GM23338 (cell line): ENCODE measurements around the gene HLA-DPA1. TPM values are rescaled to one million over a fixed set of nuclear protein-coding genes. Genes with fewer than 3 reads are reported as not detected.

Experiments
- ATAC-seq: fragments of 200-7000 bp; cut with Tn5 transposase; 3 replicates; pipeline ENCODE4 v1.9.1; 2020
- DNase-seq: peaks from one replicate; pipeline ENCODE4 v3.0.0-alpha.2; 2015; ENCODE audit warnings: low spot score
- H2AFZ ChIP-seq: fragments of 200-600 bp; sonication (generic); 2 replicates; pipeline ENCODE4 v1.8.0; 2016; ENCODE audit warnings: antibody characterized with exemption, mild to moderate bottlenecking, moderate library complexity
- H3F3A ChIP-seq: fragments of 200-600 bp; sonication (generic); replicated peaks from 2 replicates; pipeline ENCODE4 v1.8.0; 2017; ENCODE audit warnings: antibody characterized with exemption, mixed run types, low read depth
- H3K27ac ChIP-seq: fragments of 200-600 bp; sonication (generic); 2 replicates; pipeline ENCODE4 v1.6.1; 2016; ENCODE audit warnings: low read depth
- H3K27me3 ChIP-seq: fragments of 200-600 bp; sonication (generic); 2 replicates; pipeline ENCODE4 v1.8.0; 2016; ENCODE audit warnings: mild to moderate bottlenecking, mixed run types, moderate library complexity; ENCODE audit not compliant: insufficient read depth
- H3K36me3 ChIP-seq: fragments of 200-600 bp; sonication (generic); 2 replicates; pipeline ENCODE4 v1.8.0; 2016; ENCODE audit warnings: mild to moderate bottlenecking; ENCODE audit not compliant: insufficient read depth
- H3K4me1 ChIP-seq: fragments of 200-600 bp; sonication (generic); 2 replicates; pipeline ENCODE4 v1.8.0; 2016; ENCODE audit warnings: mild to moderate bottlenecking, moderate library complexity; ENCODE audit not compliant: insufficient read depth
- H3K4me2 ChIP-seq: fragments of 200-600 bp; sonication (generic); 2 replicates; pipeline ENCODE4 v1.7.1; 2017; ENCODE audit warnings: mixed run types
- H3K4me3 ChIP-seq: fragments of 200-600 bp; sonication (generic); 2 replicates; pipeline ENCODE4 v1.6.1; 2016; ENCODE audit warnings: mixed run types
- H3K79me2 ChIP-seq: fragments of 200-600 bp; sonication (generic); replicated peaks from 2 replicates; pipeline ENCODE4 v1.8.0; 2017; ENCODE audit warnings: mild to moderate bottlenecking; ENCODE audit not compliant: insufficient read depth
- H3K9me2 ChIP-seq: fragments of 200-600 bp; sonication (generic); 2 replicates; pipeline ENCODE4 v1.8.0; 2017; ENCODE audit not compliant: insufficient read depth
- H4K20me1 ChIP-seq: fragments of 200-600 bp; sonication (generic); replicated peaks from 2 replicates; pipeline ENCODE4 v1.8.0; 2017; ENCODE audit warnings: mild to moderate bottlenecking; ENCODE audit not compliant: insufficient read depth
- H3K27ac Mint-ChIP-seq: 2 replicates; pipeline ENCODE4 v1.8.0; 2020; ENCODE audit warnings: inconsistent platforms, mild to moderate bottlenecking, moderate library complexity, mixed read lengths
- H3K27me3 Mint-ChIP-seq: 3 replicates; pipeline ENCODE4 v1.8.0; 2022; ENCODE audit warnings: low read depth, mild to moderate bottlenecking, moderate library complexity, mixed read lengths, inconsistent platforms; ENCODE audit not compliant: insufficient read depth, poor library complexity
- H3K36me3 Mint-ChIP-seq: 3 replicates; pipeline ENCODE4 v1.8.0; 2021; ENCODE audit warnings: low read depth, mild to moderate bottlenecking, inconsistent platforms, moderate library complexity, mixed read lengths
- H3K4me1 Mint-ChIP-seq: 3 replicates; pipeline ENCODE4 v1.8.0; 2020; ENCODE audit warnings: mild to moderate bottlenecking, inconsistent platforms, mixed read lengths
- H3K4me3 Mint-ChIP-seq: 3 replicates; pipeline ENCODE4 v1.8.0; 2021; ENCODE audit warnings: moderate library complexity, mild to moderate bottlenecking, inconsistent platforms, mixed read lengths
- H3K9me3 Mint-ChIP-seq: 3 replicates; pipeline ENCODE4 v1.8.0; 2020; ENCODE audit warnings: moderate library complexity, mild to moderate bottlenecking, inconsistent platforms, mixed read lengths
- CREB1 ChIP-seq: fragments of 250-450 bp; sonication (Bioruptor Pico); IDR thresholded peaks from 2 replicates; pipeline ENCODE4 v1.5.0; 2020; ENCODE audit warnings: low read depth, mild to moderate bottlenecking, moderate library complexity
- CTCF ChIP-seq, 2 experiments: fragments of 200-600 bp in 1 of 2; sonication (generic) in 1 of 2; conservative IDR thresholded peaks; 2 replicates each; pipeline versions ENCODE4 v1.5.1 to v1.6.1; 2016 to 2017; ENCODE audit warnings: antibody characterized with exemption in 2 of 2, low read depth in 2 of 2, mild to moderate bottlenecking in 2 of 2, moderate library complexity in 1 of 2
- ETS1 ChIP-seq: IDR thresholded peaks from 2 replicates; pipeline ENCODE4 v1.6.1; 2016; ENCODE audit warnings: antibody characterized with exemption
- EZH2 ChIP-seq: fragments of 200-600 bp; sonication (generic); IDR thresholded peaks from one replicate; pipeline ENCODE4 v1.8.0; 2017; ENCODE audit warnings: antibody characterized with exemption, mild to moderate bottlenecking, low read depth; ENCODE audit not compliant: unreplicated experiment
- EZH2phosphoT487 ChIP-seq: fragments of 200-600 bp; sonication (generic); IDR thresholded peaks from one replicate; pipeline ENCODE4 v1.8.1; 2018; ENCODE audit warnings: antibody characterized with exemption; ENCODE audit not compliant: unreplicated experiment
- JUNB ChIP-seq: IDR thresholded peaks from one replicate; pipeline ENCODE4 v1.6.1; 2016; ENCODE audit warnings: antibody characterized with exemption; ENCODE audit not compliant: unreplicated experiment
- NANOG ChIP-seq: IDR thresholded peaks from 2 replicates; pipeline ENCODE4 v1.6.1; 2016; ENCODE audit warnings: antibody characterized with exemption, borderline replicate concordance
- POLR2AphosphoS5 ChIP-seq: IDR thresholded peaks from 2 replicates; pipeline ENCODE4 v1.6.1; 2016; ENCODE audit warnings: antibody characterized with exemption, low read depth
- STAT1 ChIP-seq: IDR thresholded peaks from one replicate; pipeline ENCODE4 v1.6.1; 2016; ENCODE audit warnings: antibody characterized with exemption; ENCODE audit not compliant: unreplicated experiment
- ZNF114 ChIP-seq: fragments of 250-450 bp; sonication (Bioruptor Pico); IDR thresholded peaks from 2 replicates; pipeline ENCODE4 v1.5.0; 2020; ENCODE audit warnings: mild to moderate bottlenecking, moderate library complexity
- ZNF331 ChIP-seq: fragments of 250-450 bp; sonication (Bioruptor Pico); IDR thresholded peaks from 2 replicates; pipeline ENCODE4 v1.5.0; 2020; ENCODE audit warnings: low read depth, mild to moderate bottlenecking, moderate library complexity
- ZNF462 ChIP-seq: fragments of 250-450 bp; sonication (Bioruptor Pico); IDR thresholded peaks from 2 replicates; pipeline ENCODE4 v1.5.0; 2020; ENCODE audit warnings: mild to moderate bottlenecking, moderate library complexity
- polyA plus RNA-seq: library from polyadenylated mRNA; unstranded; fragments of >200 nt; fragmentation: Nextera tagmentation; extraction: Ambion mirVana; gene quantifications from 2 replicates; pipeline ENCODE4 v1.2.1, GENCODE V29; 2016
- total RNA-seq: library from RNA; depleted of rRNA; stranded (reverse); fragments of >200 nt; shearing (Covaris generic); gene quantifications from 2 replicates; pipeline ENCODE4 v1.2.3, GENCODE V29; 2014

The HLA-DPA1 gene
- total and polyA plus RNA-seq, 2 experiments from 2014 or later, result 4.1 to 6.9 TPM

- H3K9me3 Mint-ChIP-seq, result peaks cover 14% of the 10 kb centered on the region
- TF ChIP-seq ETS1 (no peak), ZNF331 (CRISPR knock-in tag) (no peak), STAT1 (no peak), NANOG (no peak)
- no peak overlapping the region for H3K4me3 Mint-ChIP-seq
- H3K4me3 ChIP-seq, result no peak overlapping the region
- peaks cover 8% of the 10 kb centered on the region for H3K27me3 Mint-ChIP-seq
- H2AFZ ChIP-seq, result no peak overlapping the region
- H3K36me3 ChIP-seq, result no peaks in the 10 kb centered on the region
- ATAC-seq (no peak), DNase-seq (peak; percentile 25)
- H3K27ac Mint-ChIP-seq, result peak overlapping the region; percentile 74; the same call in 1 of the 2 replicates
- no peak overlapping the region for H3K4me2 ChIP-seq
- H3K4me1 ChIP-seq, result peaks cover 11% of the 10 kb centered on the region
- peaks cover 39% of the 10 kb centered on the region for H3K4me1 Mint-ChIP-seq
- H3K79me2 ChIP-seq, result no peaks in the 10 kb centered on the region
- no peaks in the 10 kb centered on the region for H3K9me2 ChIP-seq
- no peaks in the 10 kb centered on the region for H3K27me3 ChIP-seq
- peak overlapping the region; percentile 43; the same call in 1 of the 2 replicates for H3K27ac ChIP-seq
- H3K36me3 Mint-ChIP-seq, result peaks cover 11% of the 10 kb centered on the region; the same call in 2 of the 3 replicates
- no peaks in the 10 kb centered on the region; the same call in 1 of the 2 replicates for H3F3A ChIP-seq
- no peaks in the 10 kb centered on the region for H4K20me1 ChIP-seq
These were observed 20.2 kb downstream of the HLA-DPA1 start for GRCh38 chr6:33053230-33053629.

GRCh38 chr6:33052627-33053026, 20.8 kb downstream of the HLA-DPA1 start:
- no peak overlapping the region for H3K4me3 ChIP-seq
- H3K27ac Mint-ChIP-seq, result peak overlapping the region; percentile 74; the same call in 1 of the 2 replicates
- peak overlapping the region; percentile 5; the same call in 1 of the 2 replicates for H3K4me2 ChIP-seq
- no peaks in the 10 kb centered on the region for H3K36me3 ChIP-seq
- H2AFZ ChIP-seq, result no peak overlapping the region
- H3K27me3 ChIP-seq, result no peaks in the 10 kb centered on the region
- no peaks in the 10 kb centered on the region for H3K9me2 ChIP-seq
- H3K36me3 Mint-ChIP-seq, result peaks cover 11% of the 10 kb centered on the region; the same call in 2 of the 3 replicates
- H3K4me3 Mint-ChIP-seq, result no peak overlapping the region; the same call in 2 of the 3 replicates
- peaks cover 10% of the 10 kb centered on the region for H3K27me3 Mint-ChIP-seq
- H3K79me2 ChIP-seq, result no peaks in the 10 kb centered on the region
- H3K9me3 Mint-ChIP-seq, result peaks cover 14% of the 10 kb centered on the region
- DNase-seq (no peak), ATAC-seq (no peak)
- peaks cover 39% of the 10 kb centered on the region for H3K4me1 Mint-ChIP-seq
- H3K4me1 ChIP-seq, result peaks cover 11% of the 10 kb centered on the region
- H4K20me1 ChIP-seq, result no peaks in the 10 kb centered on the region
- no peaks in the 10 kb centered on the region; the same call in 1 of the 2 replicates for H3F3A ChIP-seq
- H3K27ac ChIP-seq, result peak overlapping the region; percentile 43; the same call in 1 of the 2 replicates
- TF ChIP-seq STAT1 (no peak), ZNF114 (CRISPR knock-in tag) (no peak), JUNB (no peak), EZH2phosphoT487 (no peak), ZNF462 (CRISPR knock-in tag) (no peak), CREB1 (CRISPR knock-in tag) (no peak), EZH2 (no peak), POLR2AphosphoS5 (no peak), ETS1 (no peak), CTCF (conservative IDR thresholded peaks at IDR 0.05; ENCODE audit: low read depth in 2 of 2) (no peak), NANOG (no peak)
